Measurements from ENCODE around the gene MAN2C1.

The MAN2C1 gene

GRCh38 chr15:75369897-75370581, 1.6 kb upstream of the MAN2C1 start:
- H3K9ac ChIP-seq (ENCODE audit: low read depth, low read length), result no peak overlapping the region
- H3K4me3 ChIP-seq (ENCODE audit: low read depth, low read length), result peak overlapping the region; percentile 87
- H3K4me1 ChIP-seq (ENCODE audit: control insufficient read depth, insufficient read depth, low read length), result peaks cover 9% of the 10 kb centered on the region
- no peaks in the 10 kb centered on the region for H3K9me3 ChIP-seq (ENCODE audit: control insufficient read depth, insufficient read depth, low read length)
- no peaks in the 10 kb centered on the region for H3K27me3 ChIP-seq (ENCODE audit: control insufficient read depth, insufficient read depth, low read length)
- H3K36me3 ChIP-seq (ENCODE audit: control insufficient read depth, insufficient read depth, low read length), result peaks cover 19% of the 10 kb centered on the region

DNA sequence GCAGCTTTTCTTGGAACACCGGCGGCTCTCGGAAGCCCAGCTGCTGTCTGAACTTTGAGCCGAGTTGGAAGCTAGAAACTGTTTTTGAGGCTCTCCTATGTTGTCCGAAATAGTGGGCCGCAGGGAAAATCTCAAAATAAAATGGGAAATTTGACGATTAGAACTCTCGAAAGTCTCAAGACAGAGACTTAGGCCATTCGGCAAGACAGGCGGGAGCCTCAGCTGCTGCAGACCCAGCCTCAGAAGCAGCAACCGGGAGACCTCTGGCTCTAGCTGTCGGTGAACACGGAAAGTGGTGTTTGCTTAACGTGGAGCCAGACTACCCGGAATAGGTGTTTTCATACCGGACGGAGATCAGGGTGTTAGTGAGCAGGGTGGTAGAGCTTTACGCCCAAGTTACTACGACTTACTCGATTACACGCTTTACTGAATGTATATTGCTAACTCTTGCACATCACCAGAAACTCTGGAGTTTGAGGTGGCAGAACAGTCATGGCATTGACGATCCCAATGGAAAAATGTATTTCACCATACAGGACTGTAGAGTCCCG, 357 bp upstream of the MAN2C1 start:
- Histone ChIP-seq H3K9ac (ENCODE audit: low read depth, low read length) (peak overlapping the region; percentile 92), H3K4me3 (ENCODE audit: low read depth, low read length) (peak overlapping the region; percentile 87), H3K36me3 (ENCODE audit: control insufficient read depth, insufficient read depth, low read length) (peaks cover 19% of the 10 kb centered on the region), H3K27me3 (ENCODE audit: control insufficient read depth, insufficient read depth, low read length) (no peaks in the 10 kb centered on the region), H3K9me3 (ENCODE audit: control insufficient read depth, insufficient read depth, low read length) (no peaks in the 10 kb centered on the region), H3K4me1 (ENCODE audit: control insufficient read depth, insufficient read depth, low read length) (peaks cover 9% of the 10 kb centered on the region)

DNA sequence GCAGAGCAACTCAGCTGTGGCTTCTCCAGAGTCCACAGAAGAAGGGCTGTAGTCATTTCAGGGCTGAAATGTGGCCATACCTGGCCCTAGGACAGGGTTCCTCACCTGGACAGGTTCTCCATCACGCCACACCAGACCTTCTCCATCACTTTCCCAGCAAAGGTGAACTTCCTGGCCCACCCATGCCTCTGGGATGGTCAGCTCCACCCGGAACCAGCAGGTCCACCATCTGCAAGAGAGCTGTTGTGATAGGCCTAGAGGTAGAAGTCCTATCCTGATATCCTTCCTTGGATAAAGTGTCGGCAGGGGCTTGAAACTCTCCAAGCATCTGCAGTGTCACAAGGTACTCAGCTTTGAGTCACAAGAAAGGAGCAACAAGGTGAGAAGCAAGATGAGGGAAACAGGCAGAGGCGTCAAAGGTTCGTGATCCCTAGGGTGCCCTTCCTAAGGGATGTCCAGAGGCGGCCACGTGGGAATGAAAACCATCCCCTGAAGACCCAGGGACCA, 948 bp downstream of the MAN2C1 start:
- Histone ChIP-seq H3K4me3 (ENCODE audit: low read depth, low read length) (peak overlapping the region; percentile 87), H3K9ac (ENCODE audit: low read depth, low read length) (no peak overlapping the region), H3K27me3 (ENCODE audit: control insufficient read depth, insufficient read depth, low read length) (no peaks in the 10 kb centered on the region), H3K36me3 (ENCODE audit: control insufficient read depth, insufficient read depth, low read length) (peaks cover 23% of the 10 kb centered on the region), H3K4me1 (ENCODE audit: control insufficient read depth, insufficient read depth, low read length) (peaks cover 9% of the 10 kb centered on the region), H3K9me3 (ENCODE audit: control insufficient read depth, insufficient read depth, low read length) (no peaks in the 10 kb centered on the region)

- Histone ChIP-seq H3K4me3 (ENCODE audit: low read depth, low read length) (no peak overlapping the region), H3K27me3 (ENCODE audit: control insufficient read depth, insufficient read depth, low read length) (no peaks in the 10 kb centered on the region), H3K4me1 (ENCODE audit: control insufficient read depth, insufficient read depth, low read length) (peaks cover 9% of the 10 kb centered on the region), H3K36me3 (ENCODE audit: control insufficient read depth, insufficient read depth, low read length) (peaks cover 27% of the 10 kb centered on the region), H3K9me3 (ENCODE audit: control insufficient read depth, insufficient read depth, low read length) (no peaks in the 10 kb centered on the region), H3K9ac (ENCODE audit: low read depth, low read length) (no peak overlapping the region)
Observed at GRCh38 chr15:75367006-75367405, 1.4 kb downstream of the MAN2C1 start.

GRCh38 chr15:75366163-75366562, 2.2 kb downstream of the MAN2C1 start:
- H3K27me3 ChIP-seq (ENCODE audit: control insufficient read depth, insufficient read depth, low read length), result no peaks in the 10 kb centered on the region
- H3K9ac ChIP-seq (ENCODE audit: low read depth, low read length), result no peak overlapping the region
- H3K4me3 ChIP-seq (ENCODE audit: low read depth, low read length), result no peak overlapping the region
- peaks cover 29% of the 10 kb centered on the region for H3K36me3 ChIP-seq (ENCODE audit: control insufficient read depth, insufficient read depth, low read length)
- peaks cover 9% of the 10 kb centered on the region for H3K4me1 ChIP-seq (ENCODE audit: control insufficient read depth, insufficient read depth, low read length)
- H3K9me3 ChIP-seq (ENCODE audit: control insufficient read depth, insufficient read depth, low read length), result no peaks in the 10 kb centered on the region

DNA sequence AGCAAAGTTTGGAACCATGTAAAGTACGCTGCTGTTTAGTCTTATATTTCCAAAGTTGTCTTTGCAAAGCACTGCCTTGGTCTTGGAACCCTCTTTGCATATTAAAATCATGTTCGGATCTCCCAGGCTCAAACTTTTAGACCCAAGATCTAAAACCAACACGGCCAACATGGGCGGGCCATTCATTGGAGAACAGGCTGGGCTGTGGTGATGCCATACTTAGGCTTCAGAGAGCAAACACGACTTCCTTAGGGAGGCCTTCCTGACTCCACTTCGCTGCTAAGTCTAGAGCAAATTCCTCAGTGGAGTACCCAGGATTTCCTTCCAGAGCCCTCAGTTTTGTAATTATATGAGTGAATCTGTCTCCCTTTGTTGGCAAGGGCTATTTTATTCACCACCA, 3.5 kb downstream of the MAN2C1 start:
- peaks cover 9% of the 10 kb centered on the region for H3K4me1 ChIP-seq (ENCODE audit: control insufficient read depth, insufficient read depth, low read length)
- H3K27me3 ChIP-seq (ENCODE audit: control insufficient read depth, insufficient read depth, low read length), result no peaks in the 10 kb centered on the region
- no peaks in the 10 kb centered on the region for H3K9me3 ChIP-seq (ENCODE audit: control insufficient read depth, insufficient read depth, low read length)
- no peak overlapping the region for H3K4me3 ChIP-seq (ENCODE audit: low read depth, low read length)
- H3K9ac ChIP-seq (ENCODE audit: low read depth, low read length), result no peak overlapping the region
- peaks cover 37% of the 10 kb centered on the region for H3K36me3 ChIP-seq (ENCODE audit: control insufficient read depth, insufficient read depth, low read length)

GRCh38 chr15:75363786-75364185, 4.6 kb downstream of the MAN2C1 start:
- peaks cover 45% of the 10 kb centered on the region for H3K36me3 ChIP-seq (ENCODE audit: control insufficient read depth, insufficient read depth, low read length)
- peaks cover 5% of the 10 kb centered on the region for H3K4me1 ChIP-seq (ENCODE audit: control insufficient read depth, insufficient read depth, low read length)
- H3K9me3 ChIP-seq (ENCODE audit: control insufficient read depth, insufficient read depth, low read length), result no peaks in the 10 kb centered on the region
- H3K9ac ChIP-seq (ENCODE audit: low read depth, low read length), result no peak overlapping the region
- no peak overlapping the region for H3K4me3 ChIP-seq (ENCODE audit: low read depth, low read length)
- no peaks in the 10 kb centered on the region for H3K27me3 ChIP-seq (ENCODE audit: control insufficient read depth, insufficient read depth, low read length)

- H3K9me3 ChIP-seq (ENCODE audit: control insufficient read depth, insufficient read depth, low read length), result no peaks in the 10 kb centered on the region
- H3K9ac ChIP-seq (ENCODE audit: low read depth, low read length), result no peak overlapping the region
- H3K36me3 ChIP-seq (ENCODE audit: control insufficient read depth, insufficient read depth, low read length), result peaks cover 51% of the 10 kb centered on the region
- H3K4me3 ChIP-seq (ENCODE audit: low read depth, low read length), result no peak overlapping the region
- no peaks in the 10 kb centered on the region for H3K27me3 ChIP-seq (ENCODE audit: control insufficient read depth, insufficient read depth, low read length)
- H3K4me1 ChIP-seq (ENCODE audit: control insufficient read depth, insufficient read depth, low read length), result peaks cover 5% of the 10 kb centered on the region
Observed at GRCh38 chr15:75362642-75363249, 5.7 kb downstream of the MAN2C1 start.

DNA sequence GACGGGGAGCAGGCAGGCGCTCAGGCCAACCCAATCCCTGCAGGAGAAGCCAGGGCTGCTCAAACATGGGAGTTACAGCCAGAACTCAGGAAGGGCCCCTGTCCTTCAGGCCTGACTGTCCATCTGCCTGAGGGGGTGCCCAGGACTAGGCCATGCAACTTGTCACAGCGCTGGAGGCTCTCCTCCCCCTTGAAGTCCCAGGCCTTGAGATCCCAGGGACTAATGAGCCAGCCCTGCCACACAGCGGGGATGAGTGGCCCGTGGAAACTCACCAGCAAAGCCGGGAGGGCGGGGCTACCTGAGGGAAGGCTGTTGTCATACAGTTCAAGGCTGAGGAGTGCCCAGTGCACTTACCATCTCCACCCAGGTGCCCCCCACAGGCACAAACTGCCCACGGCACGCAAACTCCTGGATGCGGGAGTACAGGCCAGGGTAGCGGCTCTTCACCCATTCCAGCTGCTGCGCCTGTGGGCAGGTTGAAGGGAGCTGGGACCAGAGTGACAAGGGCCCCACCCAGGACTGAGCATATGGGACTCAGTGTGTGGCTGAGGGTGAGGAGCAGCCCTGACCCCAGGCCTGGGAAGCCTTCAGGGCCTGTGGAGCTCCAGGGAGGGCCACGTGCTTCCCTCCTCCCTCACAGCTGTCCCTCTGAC, 6.3 kb downstream of the MAN2C1 start:
- Histone ChIP-seq H3K27me3 (ENCODE audit: control insufficient read depth, insufficient read depth, low read length) (no peaks in the 10 kb centered on the region), H3K9me3 (ENCODE audit: control insufficient read depth, insufficient read depth, low read length) (no peaks in the 10 kb centered on the region), H3K36me3 (ENCODE audit: control insufficient read depth, insufficient read depth, low read length) (peaks cover 51% of the 10 kb centered on the region), H3K9ac (ENCODE audit: low read depth, low read length) (no peak overlapping the region), H3K4me1 (ENCODE audit: control insufficient read depth, insufficient read depth, low read length) (no peaks in the 10 kb centered on the region), H3K4me3 (ENCODE audit: low read depth, low read length) (no peak overlapping the region)

DNA sequence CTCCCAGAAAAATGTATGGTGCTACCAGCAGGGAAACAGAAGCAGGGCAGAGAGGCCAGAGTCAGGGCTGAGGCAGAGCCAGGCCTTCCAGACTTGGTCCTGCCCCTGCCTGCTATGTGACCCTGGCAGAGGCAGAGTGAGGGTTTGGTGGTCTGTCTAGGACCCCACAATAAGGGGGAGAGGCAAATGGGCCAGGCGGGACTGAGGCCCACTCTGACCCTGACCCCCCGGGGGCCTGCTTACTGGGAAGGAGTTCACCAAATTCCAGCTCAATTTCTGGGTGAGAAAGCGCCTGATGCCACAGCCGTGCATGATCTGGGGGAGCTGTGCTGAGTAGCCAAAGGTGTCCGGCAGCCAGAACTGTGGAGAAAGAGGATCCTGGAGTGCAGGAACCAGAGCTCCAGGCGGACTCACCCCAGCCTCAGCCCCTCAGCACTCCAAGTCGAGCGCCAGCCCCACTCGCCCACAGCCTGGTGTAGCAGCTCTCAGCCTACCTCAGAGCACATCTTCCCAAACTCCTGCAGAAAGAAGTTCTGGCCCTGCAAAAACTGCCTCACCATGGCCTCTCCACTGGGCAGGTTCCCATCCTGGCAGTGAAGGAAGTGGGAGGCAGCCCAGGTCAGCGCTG, 6.9 kb downstream of the MAN2C1 start:
- Histone ChIP-seq H3K36me3 (ENCODE audit: control insufficient read depth, insufficient read depth, low read length) (peaks cover 57% of the 10 kb centered on the region), H3K4me3 (ENCODE audit: low read depth, low read length) (no peak overlapping the region), H3K27me3 (ENCODE audit: control insufficient read depth, insufficient read depth, low read length) (no peaks in the 10 kb centered on the region), H3K9ac (ENCODE audit: low read depth, low read length) (no peak overlapping the region), H3K9me3 (ENCODE audit: control insufficient read depth, insufficient read depth, low read length) (no peaks in the 10 kb centered on the region), H3K4me1 (ENCODE audit: control insufficient read depth, insufficient read depth, low read length) (no peaks in the 10 kb centered on the region)

GRCh38 chr15:75360856-75361255, 7.6 kb downstream of the MAN2C1 start:
- H3K27me3 ChIP-seq (ENCODE audit: control insufficient read depth, insufficient read depth, low read length), result no peaks in the 10 kb centered on the region
- H3K36me3 ChIP-seq (ENCODE audit: control insufficient read depth, insufficient read depth, low read length), result peaks cover 54% of the 10 kb centered on the region
- no peak overlapping the region for H3K9ac ChIP-seq (ENCODE audit: low read depth, low read length)
- H3K4me3 ChIP-seq (ENCODE audit: low read depth, low read length), result no peak overlapping the region
- no peaks in the 10 kb centered on the region for H3K4me1 ChIP-seq (ENCODE audit: control insufficient read depth, insufficient read depth, low read length)
- H3K9me3 ChIP-seq (ENCODE audit: control insufficient read depth, insufficient read depth, low read length), result no peaks in the 10 kb centered on the region

Measured in iPS-15b (cell line).